ENCODE results near the gene LCMT1.
"Not testable (repeated sequence)": the region's sequence is repeated elsewhere in the genome, so short reads cannot be mapped to it uniquely, and the experiment has no call there.

Gene LCMT1

GRCh38 chr16:25177512-25177830, 65.9 kb downstream of the LCMT1 start:
- TF ChIP-seq GATA1 (IDR thresholded peaks at IDR 0.05; ENCODE audit: low read depth, low read length) (no peak), POLR2A (IDR thresholded peaks at IDR 0.05; ENCODE audit: low read length) (no peak)
- no peak for DNase-seq

GRCh38 chr16:25177831-25178688, 66.5 kb downstream of the LCMT1 start:
- DNase-seq, result no peak
- TF ChIP-seq POLR2A (IDR thresholded peaks at IDR 0.05; ENCODE audit: low read length) (no peak), GATA1 (IDR thresholded peaks at IDR 0.05; ENCODE audit: low read depth, low read length) (no peak)

- not testable (repeated sequence) for DNase-seq
Observed at GRCh38 chr16:25181236-25181635, 69.7 kb downstream of the LCMT1 start.

GRCh38 chr16:25184771-25185170, 73.2 kb downstream of the LCMT1 start:
- no peak for TF ChIP-seq POLR2A (IDR thresholded peaks at IDR 0.05; ENCODE audit: low read length)
- TF ChIP-seq GATA1 (IDR thresholded peaks at IDR 0.05; ENCODE audit: low read depth, low read length), result no peak
- no peak for DNase-seq

- no peak for DNase-seq
- TF ChIP-seq POLR2A (IDR thresholded peaks at IDR 0.05; ENCODE audit: low read length) (no peak), GATA1 (IDR thresholded peaks at IDR 0.05; ENCODE audit: low read depth, low read length) (no peak)
Observed at GRCh38 chr16:25187491-25187795, 75.9 kb downstream of the LCMT1 start.

GRCh38 chr16:25189305-25189704, 77.8 kb downstream of the LCMT1 start:
- DNase-seq, result no peak
- TF ChIP-seq GATA1 (IDR thresholded peaks at IDR 0.05; ENCODE audit: low read depth, low read length) (no peak), POLR2A (IDR thresholded peaks at IDR 0.05; ENCODE audit: low read length) (no peak)

GRCh38 chr16:25192096-25192495, 80.6 kb downstream of the LCMT1 start:
- TF ChIP-seq POLR2A (IDR thresholded peaks at IDR 0.05; ENCODE audit: low read length) (no peak), GATA1 (IDR thresholded peaks at IDR 0.05; ENCODE audit: low read depth, low read length) (no peak)
- no peak for DNase-seq

GRCh38 chr16:25194273-25194878, 82.8 kb downstream of the LCMT1 start:
- DNase-seq, result no peak
- no peak for TF ChIP-seq POLR2A (IDR thresholded peaks at IDR 0.05; ENCODE audit: low read length)
- TF ChIP-seq GATA1 (IDR thresholded peaks at IDR 0.05; ENCODE audit: low read depth, low read length), result no peak

- DNase-seq, result no peak
Observed at GRCh38 chr16:25198021-25198420, 86.5 kb downstream of the LCMT1 start.

GRCh38 chr16:25199457-25199856, 87.9 kb downstream of the LCMT1 start:
- TF ChIP-seq GATA1 (IDR thresholded peaks at IDR 0.05; ENCODE audit: low read depth, low read length) (no peak), POLR2A (IDR thresholded peaks at IDR 0.05; ENCODE audit: low read length) (no peak)
- DNase-seq, result no peak

More at GRCh38 chr16:25198021-25198420, 86.5 kb downstream of the LCMT1 start:
- TF ChIP-seq GATA1 (IDR thresholded peaks at IDR 0.05; ENCODE audit: low read depth, low read length), result no peak
- TF ChIP-seq POLR2A (IDR thresholded peaks at IDR 0.05; ENCODE audit: low read length), result no peak

GRCh38 chr16:25210758-25211157, 99.2 kb downstream of the LCMT1 start:
- peak; percentile 52 to 64 for DNase-seq
- no peak for TF ChIP-seq POLR2A (IDR thresholded peaks at IDR 0.05; ENCODE audit: low read length)
- TF ChIP-seq GATA1 (IDR thresholded peaks at IDR 0.05; ENCODE audit: low read depth, low read length), result no peak

- DNase-seq, result no peak
Observed at GRCh38 chr16:25212636-25213035, 101.1 kb downstream of the LCMT1 start.

GRCh38 chr16:25213709-25214397, 102.3 kb downstream of the LCMT1 start:
- DNase-seq, result peak in 1 of 2 experiments; percentile 67
- TF ChIP-seq POLR2A (IDR thresholded peaks at IDR 0.05; ENCODE audit: low read length) (no peak), GATA1 (IDR thresholded peaks at IDR 0.05; ENCODE audit: low read depth, low read length) (no peak)

More at GRCh38 chr16:25212636-25213035, 101.1 kb downstream of the LCMT1 start:
- TF ChIP-seq POLR2A (IDR thresholded peaks at IDR 0.05; ENCODE audit: low read length), result no peak
- no peak for TF ChIP-seq GATA1 (IDR thresholded peaks at IDR 0.05; ENCODE audit: low read depth, low read length)

GRCh38 chr16:25217112-25217511, 105.6 kb downstream of the LCMT1 start:
- no peak for DNase-seq
- TF ChIP-seq POLR2A (IDR thresholded peaks at IDR 0.05; ENCODE audit: low read length) (no peak), GATA1 (IDR thresholded peaks at IDR 0.05; ENCODE audit: low read depth, low read length) (no peak)

GRCh38 chr16:25217921-25218320, 106.4 kb downstream of the LCMT1 start:
- no peak for DNase-seq
- TF ChIP-seq POLR2A (IDR thresholded peaks at IDR 0.05; ENCODE audit: low read length) (no peak), GATA1 (IDR thresholded peaks at IDR 0.05; ENCODE audit: low read depth, low read length) (no peak)
